Measurements from ENCODE around the gene TRAF6. TPM values are rescaled to one million over a fixed set of nuclear protein-coding genes. Genes with fewer than 3 reads are reported as not detected.

TRAF6 gene
- polyA plus RNA-seq, 1 of the 3 experiments (the other 2 are of a cell fraction) = 4.3 TPM

DNA sequence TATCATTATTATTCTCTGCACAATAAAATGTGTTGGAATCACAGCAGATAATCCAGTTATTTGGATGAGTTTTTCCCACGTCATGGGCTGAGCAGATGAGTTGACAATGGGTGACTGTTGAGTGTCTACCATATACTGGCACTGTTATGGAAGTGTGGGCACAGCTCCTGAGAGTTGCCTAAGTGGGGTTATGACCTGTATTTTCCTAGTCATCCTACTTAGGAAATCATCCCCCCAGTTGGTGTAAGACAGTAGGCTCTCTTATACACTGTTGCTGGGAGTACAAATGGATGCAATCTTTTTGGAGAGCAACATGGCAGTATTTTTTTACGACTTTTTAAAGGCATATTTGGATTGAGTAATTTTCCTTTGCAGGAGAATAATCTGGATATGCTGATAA lies 66.4 kb downstream of the TRAF6 start:
- Histone ChIP-seq H3K27me3 (ENCODE audit: insufficient read depth) (no peaks in the 10 kb centered on the region), H3K9me2 (no peaks in the 10 kb centered on the region), H3K9ac (no peak overlapping the region), H3K4me1 (ENCODE audit: control insufficient read depth in 1 of 2, insufficient read depth in 2 of 2, low read depth in 1 of 2, low read length in 1 of 2) (no peaks in the 10 kb centered on the region; a peak in 1 of 4 replicates), H3K9me3 (no peaks in the 10 kb centered on the region), H4K20me1 (ENCODE audit: insufficient read depth) (no peaks in the 10 kb centered on the region), H2AFZ (ENCODE audit: low read depth) (no peak overlapping the region), H3K79me2 (ENCODE audit: insufficient read depth) (no peaks in the 10 kb centered on the region), H3K36me3 (replicated peaks in 1 of 2; ENCODE audit: control insufficient read depth in 1 of 2, insufficient read depth in 2 of 2, low read length in 1 of 2) (no peaks in the 10 kb centered on the region), H3F3A (replicated peaks; ENCODE audit: insufficient read depth) (no peaks in the 10 kb centered on the region), H3K4me2 (no peak overlapping the region), H3K27ac (ENCODE audit: low read depth in 2 of 2, low read length in 1 of 2) (no peak overlapping the region), H3K4me3 (ENCODE audit: low read depth in 2 of 2, low read length in 1 of 2) (no peak overlapping the region)
- CTCF ChIA-PET = interaction anchor here (1.7 kb wide), 1 partner anchor 35 kb away, joined by 6 read pairs; no protein-coding TSS in a partner anchor
- WGBS (ENCODE audit: low lambda C conversion rate) = 64% methylated on average over 2 of the region's 2 CpGs
- TF ChIP-seq, protein P1, sequence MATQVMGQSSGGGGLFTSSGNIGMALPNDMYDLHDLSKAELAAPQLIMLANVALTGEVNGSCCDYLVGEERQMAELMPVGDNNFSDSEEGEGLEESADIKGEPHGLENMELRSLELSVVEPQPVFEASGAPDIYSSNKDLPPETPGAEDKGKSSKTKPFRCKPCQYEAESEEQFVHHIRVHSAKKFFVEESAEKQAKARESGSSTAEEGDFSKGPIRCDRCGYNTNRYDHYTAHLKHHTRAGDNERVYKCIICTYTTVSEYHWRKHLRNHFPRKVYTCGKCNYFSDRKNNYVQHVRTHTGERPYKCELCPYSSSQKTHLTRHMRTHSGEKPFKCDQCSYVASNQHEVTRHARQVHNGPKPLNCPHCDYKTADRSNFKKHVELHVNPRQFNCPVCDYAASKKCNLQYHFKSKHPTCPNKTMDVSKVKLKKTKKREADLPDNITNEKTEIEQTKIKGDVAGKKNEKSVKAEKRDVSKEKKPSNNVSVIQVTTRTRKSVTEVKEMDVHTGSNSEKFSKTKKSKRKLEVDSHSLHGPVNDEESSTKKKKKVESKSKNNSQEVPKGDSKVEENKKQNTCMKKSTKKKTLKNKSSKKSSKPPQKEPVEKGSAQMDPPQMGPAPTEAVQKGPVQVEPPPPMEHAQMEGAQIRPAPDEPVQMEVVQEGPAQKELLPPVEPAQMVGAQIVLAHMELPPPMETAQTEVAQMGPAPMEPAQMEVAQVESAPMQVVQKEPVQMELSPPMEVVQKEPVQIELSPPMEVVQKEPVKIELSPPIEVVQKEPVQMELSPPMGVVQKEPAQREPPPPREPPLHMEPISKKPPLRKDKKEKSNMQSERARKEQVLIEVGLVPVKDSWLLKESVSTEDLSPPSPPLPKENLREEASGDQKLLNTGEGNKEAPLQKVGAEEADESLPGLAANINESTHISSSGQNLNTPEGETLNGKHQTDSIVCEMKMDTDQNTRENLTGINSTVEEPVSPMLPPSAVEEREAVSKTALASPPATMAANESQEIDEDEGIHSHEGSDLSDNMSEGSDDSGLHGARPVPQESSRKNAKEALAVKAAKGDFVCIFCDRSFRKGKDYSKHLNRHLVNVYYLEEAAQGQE (IDR thresholded peaks at IDR 0.05; ENCODE audit: low read depth, low read length) = no peak
- TF ChIP-seq POLR2AphosphoS5 (IDR thresholded peaks at IDR 0.05; ENCODE audit: low read depth, low read length) (no peak), NFIC (IDR thresholded peaks at IDR 0.05; ENCODE audit: borderline replicate concordance) (no peak), SIN3A (IDR thresholded peaks at IDR 0.05; ENCODE audit: borderline replicate concordance, low read depth, low read length) (no peak), TAF1 (IDR thresholded peaks at IDR 0.05; ENCODE audit: borderline replicate concordance, low read depth, low read length) (no peak), NRF1 (IDR thresholded peaks at IDR 0.05; ENCODE audit: low read depth, low read length) (no peak), MXI1 (IDR thresholded peaks at IDR 0.05; ENCODE audit: low read depth, low read length) (no peak), EZH2phosphoT487 (IDR thresholded peaks at IDR 0.05; ENCODE audit: borderline replicate concordance, low read depth) (no peak), ELF1 (IDR thresholded peaks at IDR 0.05) (no peak), EP300 (IDR thresholded peaks at IDR 0.05; ENCODE audit: borderline replicate concordance in 1 of 2, low read depth in 1 of 2, low read length in 1 of 2) (no peak), FOXJ3 (CRISPR knock-in tag; IDR thresholded peaks at IDR 0.05) (no peak), RFX5 (IDR thresholded peaks at IDR 0.05; ENCODE audit: low read length) (no peak), TEAD4 (IDR thresholded peaks at IDR 0.05; ENCODE audit: borderline replicate concordance, insufficient read depth) (no peak), SMC3 (IDR thresholded peaks at IDR 0.05; ENCODE audit: low read depth, low read length) (no peak), GABPA (IDR thresholded peaks at IDR 0.05; ENCODE audit: low read depth) (no peak)
- TF ChIP-seq, protein P2, sequence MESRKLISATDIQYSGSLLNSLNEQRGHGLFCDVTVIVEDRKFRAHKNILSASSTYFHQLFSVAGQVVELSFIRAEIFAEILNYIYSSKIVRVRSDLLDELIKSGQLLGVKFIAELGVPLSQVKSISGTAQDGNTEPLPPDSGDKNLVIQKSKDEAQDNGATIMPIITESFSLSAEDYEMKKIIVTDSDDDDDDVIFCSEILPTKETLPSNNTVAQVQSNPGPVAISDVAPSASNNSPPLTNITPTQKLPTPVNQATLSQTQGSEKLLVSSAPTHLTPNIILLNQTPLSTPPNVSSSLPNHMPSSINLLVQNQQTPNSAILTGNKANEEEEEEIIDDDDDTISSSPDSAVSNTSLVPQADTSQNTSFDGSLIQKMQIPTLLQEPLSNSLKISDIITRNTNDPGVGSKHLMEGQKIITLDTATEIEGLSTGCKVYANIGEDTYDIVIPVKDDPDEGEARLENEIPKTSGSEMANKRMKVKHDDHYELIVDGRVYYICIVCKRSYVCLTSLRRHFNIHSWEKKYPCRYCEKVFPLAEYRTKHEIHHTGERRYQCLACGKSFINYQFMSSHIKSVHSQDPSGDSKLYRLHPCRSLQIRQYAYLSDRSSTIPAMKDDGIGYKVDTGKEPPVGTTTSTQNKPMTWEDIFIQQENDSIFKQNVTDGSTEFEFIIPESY (IDR thresholded peaks at IDR 0.05; ENCODE audit: borderline replicate concordance, low read depth) = no peak
- TF ChIP-seq, protein P3, sequence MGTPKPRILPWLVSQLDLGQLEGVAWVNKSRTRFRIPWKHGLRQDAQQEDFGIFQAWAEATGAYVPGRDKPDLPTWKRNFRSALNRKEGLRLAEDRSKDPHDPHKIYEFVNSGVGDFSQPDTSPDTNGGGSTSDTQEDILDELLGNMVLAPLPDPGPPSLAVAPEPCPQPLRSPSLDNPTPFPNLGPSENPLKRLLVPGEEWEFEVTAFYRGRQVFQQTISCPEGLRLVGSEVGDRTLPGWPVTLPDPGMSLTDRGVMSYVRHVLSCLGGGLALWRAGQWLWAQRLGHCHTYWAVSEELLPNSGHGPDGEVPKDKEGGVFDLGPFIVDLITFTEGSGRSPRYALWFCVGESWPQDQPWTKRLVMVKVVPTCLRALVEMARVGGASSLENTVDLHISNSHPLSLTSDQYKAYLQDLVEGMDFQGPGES (IDR thresholded peaks at IDR 0.05; ENCODE audit: low read depth, low read length) = no peak
- TF ChIP-seq, protein P4, sequence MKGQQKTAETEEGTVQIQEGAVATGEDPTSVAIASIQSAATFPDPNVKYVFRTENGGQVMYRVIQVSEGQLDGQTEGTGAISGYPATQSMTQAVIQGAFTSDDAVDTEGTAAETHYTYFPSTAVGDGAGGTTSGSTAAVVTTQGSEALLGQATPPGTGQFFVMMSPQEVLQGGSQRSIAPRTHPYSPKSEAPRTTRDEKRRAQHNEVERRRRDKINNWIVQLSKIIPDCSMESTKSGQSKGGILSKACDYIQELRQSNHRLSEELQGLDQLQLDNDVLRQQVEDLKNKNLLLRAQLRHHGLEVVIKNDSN (IDR thresholded peaks at IDR 0.05; ENCODE audit: borderline replicate concordance, low read depth) = no peak
- TF ChIP-seq, protein P5, sequence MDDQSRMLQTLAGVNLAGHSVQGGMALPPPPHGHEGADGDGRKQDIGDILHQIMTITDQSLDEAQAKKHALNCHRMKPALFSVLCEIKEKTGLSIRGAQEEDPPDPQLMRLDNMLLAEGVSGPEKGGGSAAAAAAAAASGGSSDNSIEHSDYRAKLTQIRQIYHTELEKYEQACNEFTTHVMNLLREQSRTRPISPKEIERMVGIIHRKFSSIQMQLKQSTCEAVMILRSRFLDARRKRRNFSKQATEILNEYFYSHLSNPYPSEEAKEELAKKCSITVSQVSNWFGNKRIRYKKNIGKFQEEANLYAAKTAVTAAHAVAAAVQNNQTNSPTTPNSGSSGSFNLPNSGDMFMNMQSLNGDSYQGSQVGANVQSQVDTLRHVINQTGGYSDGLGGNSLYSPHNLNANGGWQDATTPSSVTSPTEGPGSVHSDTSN (IDR thresholded peaks at IDR 0.05) = no peak
- TF ChIP-seq, protein P6, sequence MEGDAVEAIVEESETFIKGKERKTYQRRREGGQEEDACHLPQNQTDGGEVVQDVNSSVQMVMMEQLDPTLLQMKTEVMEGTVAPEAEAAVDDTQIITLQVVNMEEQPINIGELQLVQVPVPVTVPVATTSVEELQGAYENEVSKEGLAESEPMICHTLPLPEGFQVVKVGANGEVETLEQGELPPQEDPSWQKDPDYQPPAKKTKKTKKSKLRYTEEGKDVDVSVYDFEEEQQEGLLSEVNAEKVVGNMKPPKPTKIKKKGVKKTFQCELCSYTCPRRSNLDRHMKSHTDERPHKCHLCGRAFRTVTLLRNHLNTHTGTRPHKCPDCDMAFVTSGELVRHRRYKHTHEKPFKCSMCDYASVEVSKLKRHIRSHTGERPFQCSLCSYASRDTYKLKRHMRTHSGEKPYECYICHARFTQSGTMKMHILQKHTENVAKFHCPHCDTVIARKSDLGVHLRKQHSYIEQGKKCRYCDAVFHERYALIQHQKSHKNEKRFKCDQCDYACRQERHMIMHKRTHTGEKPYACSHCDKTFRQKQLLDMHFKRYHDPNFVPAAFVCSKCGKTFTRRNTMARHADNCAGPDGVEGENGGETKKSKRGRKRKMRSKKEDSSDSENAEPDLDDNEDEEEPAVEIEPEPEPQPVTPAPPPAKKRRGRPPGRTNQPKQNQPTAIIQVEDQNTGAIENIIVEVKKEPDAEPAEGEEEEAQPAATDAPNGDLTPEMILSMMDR (IDR thresholded peaks at IDR 0.05) = no peak
- no peak for DNase-seq
- POLR2A ChIA-PET = no interaction called here

Data from SK-N-SH (cell line).